Esophagus squamous epithelium (tissue), 4 donors: ENCODE measurements around the gene RASL10B.

Source experiments
- POLR2A ChIP-seq, 4 donors: fragments of 450-650 bp; IDR thresholded peaks; one replicate each; pipeline ENCODE4 v1.6.1; 2017; ENCODE audit warnings: antibody characterized with exemption in 4 of 4, mild to moderate bottlenecking in 4 of 4, moderate library complexity in 3 of 4
- TF ChIP-seq, protein P1 (sequence below), 6 experiments: fragments of 450-650 bp in 4 of 6; fragments of 200-600 bp in 2 of 6; sonication (generic) in 2 of 6; IDR thresholded peaks; one replicate each; pipeline ENCODE4 v1.5.1; 2016 to 2019; ENCODE audit warnings: antibody characterized with exemption in 6 of 6, mild to moderate bottlenecking in 4 of 6, moderate library complexity in 4 of 6

DNA sequence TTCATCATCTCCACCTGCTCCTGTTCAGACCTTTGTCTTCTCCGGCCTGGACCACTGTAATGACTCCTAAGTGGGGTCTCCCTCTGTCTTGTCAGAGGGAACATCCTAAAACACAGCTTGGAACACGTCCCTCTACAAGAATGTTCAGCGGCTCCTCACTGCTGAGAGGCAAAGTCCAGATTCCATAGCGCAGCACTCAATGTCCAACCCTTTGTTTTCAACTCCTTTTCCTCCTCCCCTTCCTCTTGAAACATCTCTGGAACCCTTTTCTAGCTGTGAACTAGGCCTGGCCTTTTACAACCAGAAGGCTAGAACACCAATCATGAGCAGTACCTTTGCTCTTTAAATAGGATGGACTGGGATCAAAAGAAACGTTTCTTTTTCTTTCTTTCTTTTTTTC, 30.2 kb downstream of the RASL10B start:
- TF ChIP-seq POLR2A (IDR thresholded peaks at IDR 0.05), result no peak
- TF ChIP-seq, protein P1, sequence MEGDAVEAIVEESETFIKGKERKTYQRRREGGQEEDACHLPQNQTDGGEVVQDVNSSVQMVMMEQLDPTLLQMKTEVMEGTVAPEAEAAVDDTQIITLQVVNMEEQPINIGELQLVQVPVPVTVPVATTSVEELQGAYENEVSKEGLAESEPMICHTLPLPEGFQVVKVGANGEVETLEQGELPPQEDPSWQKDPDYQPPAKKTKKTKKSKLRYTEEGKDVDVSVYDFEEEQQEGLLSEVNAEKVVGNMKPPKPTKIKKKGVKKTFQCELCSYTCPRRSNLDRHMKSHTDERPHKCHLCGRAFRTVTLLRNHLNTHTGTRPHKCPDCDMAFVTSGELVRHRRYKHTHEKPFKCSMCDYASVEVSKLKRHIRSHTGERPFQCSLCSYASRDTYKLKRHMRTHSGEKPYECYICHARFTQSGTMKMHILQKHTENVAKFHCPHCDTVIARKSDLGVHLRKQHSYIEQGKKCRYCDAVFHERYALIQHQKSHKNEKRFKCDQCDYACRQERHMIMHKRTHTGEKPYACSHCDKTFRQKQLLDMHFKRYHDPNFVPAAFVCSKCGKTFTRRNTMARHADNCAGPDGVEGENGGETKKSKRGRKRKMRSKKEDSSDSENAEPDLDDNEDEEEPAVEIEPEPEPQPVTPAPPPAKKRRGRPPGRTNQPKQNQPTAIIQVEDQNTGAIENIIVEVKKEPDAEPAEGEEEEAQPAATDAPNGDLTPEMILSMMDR (IDR thresholded peaks at IDR 0.05), result no peak
